RPMI8226 (cell line): ENCODE data around the gene SARS1.

Experiments
- DNase-seq: peaks from one replicate; pipeline ENCODE4 v3.0.0-alpha.2; 2015

Gene SARS1

DNA sequence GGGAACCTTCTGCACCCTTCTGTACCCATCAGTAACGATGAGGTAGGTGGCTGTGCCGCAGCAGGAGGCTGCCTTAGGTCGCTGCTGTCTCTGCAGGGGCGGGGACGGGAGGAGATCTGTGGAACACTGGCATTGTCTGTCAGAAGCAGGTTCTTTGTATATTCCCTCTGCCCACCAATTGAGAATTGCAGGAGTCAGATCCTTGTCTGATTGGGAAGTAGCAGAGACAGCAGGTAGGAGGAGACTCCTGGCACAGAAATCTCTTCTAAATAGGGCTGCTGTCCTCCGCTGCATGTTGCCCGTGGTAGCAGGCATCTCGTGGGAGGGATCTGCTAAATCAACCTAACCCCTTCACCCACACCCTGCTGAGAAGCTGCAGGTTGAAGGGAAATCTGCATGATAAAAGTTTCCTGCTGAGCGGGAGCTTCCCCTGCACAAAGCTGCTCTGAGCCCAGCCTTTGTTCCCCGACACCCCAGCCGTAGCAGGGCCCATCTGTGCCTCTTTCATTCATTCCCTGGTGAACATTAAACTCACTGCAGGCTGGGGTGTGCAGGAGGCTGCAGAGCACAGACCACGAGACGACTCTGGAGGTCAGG is 15.9 kb downstream of the SARS1 start:
- DNase-seq, result no peak

DNA sequence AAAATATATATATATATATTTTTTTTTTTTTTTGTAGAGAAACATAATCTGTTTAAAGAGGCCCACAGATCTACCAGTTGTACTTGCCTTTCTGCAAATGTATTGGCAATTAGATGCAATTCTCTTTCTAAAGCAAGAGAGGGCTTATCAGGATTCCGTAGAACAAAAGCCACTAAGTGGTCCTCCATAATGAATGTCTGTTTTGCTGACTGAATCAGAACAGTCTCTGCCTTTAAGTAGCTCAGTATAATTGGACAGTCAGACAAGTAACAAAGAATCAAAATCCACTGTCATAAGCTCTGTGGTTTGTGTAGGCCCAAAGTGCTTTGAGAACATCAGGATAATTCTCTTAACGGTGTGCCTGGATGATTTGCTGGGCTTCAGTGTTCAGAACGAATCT is 17.3 kb downstream of the SARS1 start:
- no peak for DNase-seq

DNA sequence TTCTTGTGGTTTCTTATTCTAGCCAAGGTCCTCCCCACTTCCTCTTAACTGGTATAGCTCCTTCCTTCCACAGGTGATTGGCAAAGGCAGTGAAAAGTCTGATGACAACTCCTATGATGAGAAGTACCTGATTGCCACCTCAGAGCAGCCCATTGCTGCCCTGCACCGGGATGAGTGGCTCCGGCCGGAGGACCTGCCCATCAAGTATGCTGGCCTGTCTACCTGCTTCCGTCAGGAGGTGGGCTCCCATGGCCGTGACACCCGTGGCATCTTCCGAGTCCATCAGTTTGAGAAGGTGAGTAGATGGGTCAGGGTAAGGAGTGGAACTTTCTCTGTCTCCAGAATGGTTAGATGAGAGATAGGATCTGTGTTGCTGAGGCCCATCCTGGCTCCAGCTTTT is 21.4 kb downstream of the SARS1 start:
- no peak for DNase-seq

DNA sequence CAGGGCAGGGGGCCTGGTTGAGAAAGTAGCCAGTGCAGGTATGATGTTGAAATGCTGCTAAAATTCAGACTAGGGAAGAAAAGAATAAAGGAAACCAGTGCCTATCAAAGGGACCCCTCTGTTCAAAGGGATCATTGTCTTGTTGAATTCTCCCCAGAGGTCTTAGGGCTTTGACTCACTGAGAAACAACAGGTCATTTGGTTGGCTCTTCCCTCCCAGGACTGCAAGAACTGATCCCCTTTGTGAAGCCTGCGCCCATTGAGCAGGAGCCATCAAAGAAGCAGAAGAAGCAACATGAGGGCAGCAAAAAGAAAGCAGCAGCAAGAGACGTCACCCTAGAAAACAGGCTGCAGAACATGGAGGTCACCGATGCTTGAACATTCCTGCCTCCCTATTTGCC is 23.8 kb downstream of the SARS1 start:
- no peak for DNase-seq

DNA sequence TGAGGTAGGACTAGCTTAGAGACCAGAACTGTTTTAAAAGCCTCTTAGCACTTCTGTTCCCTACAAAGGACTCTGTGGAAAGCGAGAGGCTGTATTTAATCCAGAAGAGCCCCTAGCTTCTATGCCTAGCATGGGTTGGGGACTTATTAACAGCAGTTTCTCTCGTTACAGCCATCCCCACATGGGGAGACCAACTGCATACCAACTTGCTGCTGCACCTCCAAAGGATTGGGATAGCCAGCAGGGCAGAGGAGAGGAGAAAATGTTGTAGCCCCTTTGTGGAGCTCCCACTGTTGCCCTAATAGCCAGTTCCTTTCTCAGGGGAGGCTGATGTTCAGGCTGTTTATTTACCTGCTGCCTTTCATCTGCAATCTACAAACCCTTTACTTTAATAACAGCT is 24.7 kb downstream of the SARS1 start:
- no peak for DNase-seq

DNA sequence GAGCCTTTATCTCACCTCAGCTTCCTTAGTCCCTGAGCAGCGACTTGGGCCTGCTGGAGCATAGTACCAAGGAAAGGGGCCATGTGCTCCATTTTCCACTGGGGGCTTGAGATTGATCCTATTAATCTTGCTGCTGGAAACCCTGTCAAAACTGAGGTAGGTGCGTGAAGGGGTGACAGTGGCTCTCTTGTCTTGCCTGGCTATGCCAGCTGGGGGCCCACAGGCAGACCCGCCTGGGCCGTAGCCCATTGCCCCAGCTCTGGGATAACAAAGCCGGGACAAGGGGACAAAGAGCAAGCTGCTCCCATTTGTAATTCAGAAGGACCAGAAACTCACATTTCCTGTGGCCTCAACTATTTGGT is 25.3 kb downstream of the SARS1 start:
- DNase-seq, result no peak

DNA sequence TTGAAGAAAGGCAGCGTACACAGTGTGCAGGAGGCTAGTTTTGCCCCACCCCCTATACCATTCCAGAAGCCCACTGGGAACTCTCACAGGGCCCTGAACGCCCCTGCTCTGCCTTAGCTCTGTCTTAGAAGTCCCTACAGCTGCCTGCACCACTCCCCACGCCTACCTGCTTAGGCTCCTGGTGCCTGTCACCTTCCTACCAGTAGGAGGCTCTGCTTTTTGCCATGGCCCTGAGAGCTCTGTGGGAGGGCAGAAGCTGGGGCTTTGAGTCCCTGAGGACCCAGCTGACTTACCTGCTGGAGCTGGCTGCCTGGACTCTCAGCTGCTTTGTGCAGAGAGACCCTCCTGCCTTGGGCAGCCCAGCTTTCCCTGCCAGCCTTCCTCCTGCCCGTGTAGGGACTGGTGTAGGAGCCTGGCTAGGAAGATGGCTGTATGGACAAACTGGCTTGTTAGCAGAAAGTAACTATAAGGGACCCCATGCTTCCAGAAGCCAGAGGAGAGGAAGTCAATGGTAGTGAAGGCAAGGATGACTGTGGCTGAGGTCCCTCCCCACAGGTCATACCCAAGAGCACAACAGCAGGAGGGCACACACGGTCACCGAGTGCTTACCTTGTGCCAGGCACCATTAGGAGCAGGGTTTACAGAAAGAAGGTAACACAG is 25.8 kb downstream of the SARS1 start:
- DNase-seq, result peak; percentile 40

DNA sequence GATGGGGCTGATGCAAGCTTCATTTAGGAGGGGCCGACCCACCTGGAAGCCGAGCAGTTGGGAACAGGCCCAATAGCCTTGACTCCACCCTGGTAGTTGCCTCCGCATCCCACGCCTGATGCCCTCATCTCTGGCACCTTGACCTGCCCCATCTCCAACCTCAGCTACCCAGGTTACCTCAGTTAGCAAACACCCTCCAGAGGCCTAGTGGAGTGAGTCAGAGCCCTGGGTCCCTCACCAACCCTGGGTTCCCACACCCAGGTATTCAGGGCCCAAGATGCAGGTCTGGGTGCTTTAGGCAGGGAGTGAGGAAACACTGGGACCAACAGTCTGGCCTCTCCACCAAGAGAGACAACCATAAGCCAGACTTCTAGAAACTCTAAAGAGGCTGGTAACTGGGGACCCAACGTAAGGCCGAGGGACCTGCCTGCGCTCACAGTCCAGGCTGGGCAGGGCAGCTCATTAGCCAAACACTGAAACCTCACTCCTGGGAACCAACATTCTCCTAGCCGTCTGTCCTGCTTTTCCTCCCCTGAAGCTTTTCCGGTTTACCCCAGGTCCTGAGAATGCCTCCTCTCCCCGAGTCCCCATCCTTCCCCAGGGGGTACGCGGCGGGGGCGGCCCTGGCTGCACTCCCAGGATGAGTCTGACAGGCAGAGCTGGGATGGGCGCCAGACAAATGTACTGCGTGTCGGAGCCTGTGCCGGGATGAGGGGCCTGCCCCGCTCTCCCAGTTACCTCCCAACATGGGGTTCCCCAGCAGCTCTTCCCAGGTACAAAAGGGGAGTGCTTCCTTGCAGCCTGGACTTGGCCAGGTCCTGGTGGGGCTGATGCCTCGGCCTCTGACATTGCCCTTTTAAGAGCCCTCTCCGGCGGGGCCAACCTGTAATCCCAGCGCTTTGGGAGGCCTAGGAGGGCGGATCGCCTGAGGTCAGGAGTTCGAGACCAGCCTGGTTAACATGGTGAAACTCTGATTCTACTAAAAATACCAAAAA is 26.7 kb downstream of the SARS1 start:
- DNase-seq, result peak; percentile 6

DNA sequence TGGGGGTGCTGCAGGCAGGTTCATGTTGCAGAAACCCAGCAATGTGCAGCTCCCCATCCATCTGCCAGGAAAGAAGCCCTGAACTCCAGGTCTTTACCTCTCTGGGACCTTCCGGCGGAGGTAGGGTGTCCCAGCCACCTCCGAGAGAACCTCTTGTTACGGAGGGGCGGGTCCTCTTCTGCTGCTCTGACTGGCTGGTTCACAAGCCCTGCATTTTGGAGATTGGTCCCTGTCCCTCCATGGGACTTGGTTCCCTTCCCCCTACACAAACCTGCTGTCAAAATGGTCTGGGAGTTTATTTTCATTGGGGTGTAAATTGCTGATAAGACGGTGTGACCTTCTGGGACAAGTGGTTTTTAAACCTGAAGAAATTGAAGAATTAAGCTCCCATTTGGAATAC is 27.6 kb downstream of the SARS1 start:
- DNase-seq, result peak; percentile 0

DNA sequence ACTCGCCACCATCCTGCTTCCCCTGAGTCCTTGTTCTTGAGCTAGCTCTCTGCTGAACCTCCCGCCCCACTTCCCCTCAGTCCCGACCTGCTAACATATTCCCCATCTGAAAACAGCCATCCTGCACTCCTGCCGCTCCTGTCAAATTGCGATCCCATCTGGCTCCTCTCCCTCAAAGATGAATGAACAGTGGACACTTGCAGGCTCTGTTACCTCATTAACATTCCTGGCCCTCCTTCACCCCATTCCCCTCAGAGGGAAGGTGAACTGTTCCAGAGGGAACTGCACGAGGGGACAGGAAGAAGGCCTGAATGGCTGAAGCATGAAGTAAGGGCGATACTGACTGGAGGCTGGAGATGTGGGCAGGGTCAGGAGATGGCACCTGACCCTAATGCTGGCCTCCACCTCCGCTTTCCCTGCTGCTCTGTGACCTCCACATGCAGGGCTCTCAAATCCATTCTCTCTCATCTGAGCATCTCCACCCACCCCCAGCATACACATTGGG is 28.2 kb downstream of the SARS1 start:
- no peak for DNase-seq

DNA sequence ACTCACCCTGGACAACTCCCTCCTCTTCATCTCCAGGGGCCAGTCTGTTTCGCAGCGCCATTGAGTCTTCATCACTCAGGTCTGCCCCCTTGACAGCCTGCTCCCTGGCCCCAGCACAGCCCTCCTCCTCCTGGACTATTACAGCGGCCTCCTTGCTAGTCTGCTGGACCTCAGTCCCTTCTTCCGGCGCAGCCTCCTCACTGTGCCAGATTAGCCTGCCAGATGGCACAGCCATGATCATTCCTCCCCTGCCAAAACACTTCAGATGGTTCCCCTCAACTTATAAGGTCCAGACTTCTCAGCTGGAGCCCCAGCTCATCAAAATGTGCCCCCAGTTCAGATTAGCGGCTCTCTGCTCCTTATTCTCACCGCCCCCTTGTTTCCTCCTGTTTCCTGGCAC is 28.7 kb downstream of the SARS1 start:
- DNase-seq, result no peak

DNA sequence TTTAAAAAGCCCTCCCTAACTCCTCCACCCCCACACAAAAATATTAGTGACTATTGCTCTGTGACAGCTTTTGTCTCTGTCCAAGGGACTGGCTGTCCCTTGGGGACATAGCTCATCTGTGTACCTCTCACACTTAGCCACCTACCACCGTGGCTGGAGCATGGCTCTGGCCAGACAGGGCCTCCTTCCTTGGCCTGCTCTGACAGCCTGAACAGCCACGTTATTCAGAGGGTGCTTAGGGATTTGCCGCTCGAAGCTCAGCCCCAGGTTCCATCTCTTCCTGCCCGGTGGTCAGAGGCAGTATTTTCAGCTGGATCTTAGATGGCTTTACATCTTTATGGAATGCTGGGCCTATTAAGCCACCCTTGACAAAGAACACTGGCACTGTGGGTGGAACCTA is 29.5 kb downstream of the SARS1 start:
- peak; percentile 0 for DNase-seq

DNA sequence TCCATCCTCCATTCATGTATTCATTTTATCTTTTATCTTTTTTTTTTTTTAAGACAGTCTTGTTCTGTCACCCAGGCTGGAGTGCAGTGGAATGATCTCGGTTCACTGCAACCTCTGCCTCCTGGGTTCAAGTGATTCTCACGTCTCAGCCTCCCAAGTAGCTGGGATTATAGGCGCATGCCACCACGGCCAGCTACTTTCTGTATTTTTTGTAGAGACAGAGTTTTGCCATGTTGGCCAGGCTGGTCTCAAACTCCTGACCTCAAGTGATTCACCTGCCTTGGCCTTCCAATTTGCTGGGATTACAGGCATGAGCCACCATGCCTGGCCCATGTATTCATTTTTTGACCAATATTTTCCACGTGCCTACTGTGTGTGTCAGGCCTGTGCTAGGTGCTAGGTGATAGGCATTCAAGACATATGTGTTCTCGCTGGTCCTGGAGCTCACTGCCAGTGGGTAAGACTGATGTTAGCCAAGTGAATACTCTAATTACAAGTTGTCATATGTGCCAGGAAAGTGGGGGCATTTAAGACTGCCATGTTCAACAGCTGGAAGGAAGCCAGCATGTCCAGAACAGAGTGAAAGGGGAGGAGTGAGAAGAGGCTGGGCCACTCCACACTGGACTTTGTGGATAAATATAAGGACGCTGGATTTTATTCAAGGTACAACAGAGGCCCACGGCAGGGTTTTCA is 30.3 kb downstream of the SARS1 start:
- peak; percentile 1 for DNase-seq

DNA sequence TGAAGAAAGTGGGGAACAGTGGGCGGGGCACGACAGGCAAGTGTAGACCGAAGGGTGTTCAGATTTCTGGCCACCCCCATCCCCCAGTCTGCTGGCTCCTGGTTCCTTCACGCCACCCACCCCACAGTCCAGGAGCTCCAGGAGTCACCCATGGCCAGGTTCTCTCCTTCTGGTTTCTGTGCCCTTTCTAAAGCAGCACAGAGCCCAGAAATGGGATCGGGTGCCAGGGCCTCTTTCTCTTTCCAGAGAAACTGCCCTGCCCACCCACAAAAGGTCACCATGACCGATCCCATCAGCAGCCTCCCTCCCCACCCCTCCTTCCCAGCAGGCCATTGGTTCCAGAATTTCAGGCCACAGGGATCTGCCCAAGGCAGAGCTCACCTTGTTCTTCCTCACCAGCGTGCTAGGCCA is 32.4 kb downstream of the SARS1 start:
- no peak for DNase-seq

DNA sequence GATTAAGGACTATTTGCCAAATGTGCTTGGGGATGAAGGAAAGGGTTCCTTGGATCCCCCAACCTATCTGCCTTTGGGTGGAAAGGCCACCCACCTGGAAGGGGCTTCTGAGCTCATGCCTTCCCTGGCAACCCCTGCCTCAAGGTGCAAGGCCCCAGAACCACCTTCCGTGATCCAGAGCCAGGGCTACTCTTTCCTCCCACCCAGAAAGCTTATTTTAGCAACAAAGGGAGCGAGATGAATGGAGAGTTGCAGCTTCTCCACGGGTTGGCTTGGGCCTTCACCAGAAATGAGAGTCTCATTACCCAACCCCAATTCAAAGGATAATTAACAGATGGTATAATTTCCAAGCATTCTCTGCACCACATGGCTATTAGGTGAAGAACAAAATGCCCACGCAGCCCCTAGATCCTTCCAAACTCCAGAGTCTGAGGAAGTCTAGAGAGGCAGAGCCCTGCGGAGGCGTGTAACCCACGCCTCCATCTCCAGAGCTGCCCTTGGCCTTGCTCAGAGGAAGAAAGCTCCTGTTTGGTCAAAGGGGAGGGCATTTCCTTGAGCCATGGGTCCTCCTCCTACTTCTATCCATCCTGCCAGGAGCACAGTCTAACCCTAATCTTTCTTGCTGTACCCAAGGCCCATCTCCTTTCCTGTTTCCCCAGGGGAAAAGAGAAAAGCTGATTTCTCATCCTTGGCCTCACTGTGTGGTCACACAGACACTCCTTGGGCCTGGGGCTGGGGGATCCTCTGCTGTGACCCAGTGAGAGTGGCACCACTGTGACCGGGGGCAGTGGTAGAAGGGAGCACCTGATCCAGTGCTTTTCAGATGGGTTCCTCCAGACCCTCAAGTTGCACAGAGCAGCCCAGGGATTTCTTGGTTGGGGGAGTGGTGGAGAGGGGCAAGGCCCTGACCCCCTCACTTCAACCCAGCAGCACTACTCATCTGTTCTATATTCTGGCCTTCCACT is 34.0 kb downstream of the SARS1 start:
- DNase-seq, result no peak

DNA sequence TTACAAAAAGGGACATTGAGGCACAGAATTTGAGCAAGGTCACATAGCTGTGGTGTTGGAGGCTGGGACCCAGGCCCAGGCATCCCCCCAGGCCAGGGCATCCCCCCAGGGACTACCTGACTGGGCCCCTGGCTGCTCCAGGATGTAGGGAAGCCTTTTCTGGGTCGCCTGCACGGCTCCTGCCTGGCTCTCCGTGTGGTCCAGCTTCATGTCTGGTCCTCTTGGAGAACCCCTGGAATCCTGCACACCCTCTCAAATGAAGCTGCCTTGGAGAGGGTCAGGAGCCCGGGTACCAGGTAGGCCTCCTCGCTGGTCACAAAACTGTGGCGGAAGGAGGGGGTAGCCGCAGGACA is 34.7 kb downstream of the SARS1 start:
- DNase-seq, result no peak

DNA sequence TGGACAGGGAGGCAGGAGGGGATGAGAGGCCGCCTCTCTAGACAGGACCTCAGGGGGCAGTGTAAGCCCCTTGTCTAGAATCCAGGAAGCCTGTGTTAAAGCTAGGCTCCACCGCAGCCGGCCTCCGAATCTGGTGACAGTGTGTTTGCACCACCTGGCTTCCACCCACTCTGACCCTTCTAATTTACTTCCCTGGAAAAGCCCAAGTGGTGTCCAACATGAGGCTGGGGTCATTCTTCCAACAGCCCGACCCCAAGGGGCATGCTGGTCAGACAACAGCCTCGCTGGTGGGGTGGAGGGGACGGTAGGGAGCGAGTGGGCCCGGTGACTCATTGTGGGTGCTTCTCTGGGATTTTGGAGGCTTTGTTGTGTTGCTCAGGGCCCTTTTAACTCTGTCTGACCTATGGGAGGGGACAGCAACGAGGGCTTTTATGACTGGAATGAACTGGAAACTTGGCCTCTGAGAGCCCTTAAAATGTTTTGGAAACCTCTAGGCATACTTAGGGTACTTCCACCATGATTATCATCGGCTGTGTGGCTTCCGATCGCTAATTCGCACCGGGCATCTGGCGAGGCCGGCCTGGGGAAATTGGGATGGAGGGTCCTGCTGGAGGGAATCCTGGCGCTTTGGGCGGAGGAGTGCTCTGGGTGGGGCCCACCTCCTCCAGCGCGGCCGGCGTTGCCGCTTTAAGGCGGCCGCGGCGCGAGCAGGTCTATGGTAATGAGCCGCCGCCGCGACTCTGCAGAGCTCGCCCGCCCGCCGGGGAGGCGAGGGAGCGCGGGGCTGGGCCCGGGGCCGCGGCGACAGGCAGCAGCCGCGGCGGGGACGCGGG is 35.3 kb downstream of the SARS1 start, which contains the start of gene CELSR2:
Gene CELSR2, plus strand, starts transcription at position 743 of the 833 bp plus-strand sequence. CDS start 541 bp downstream, outside the sequence.
- peak; percentile 80 for DNase-seq

DNA sequence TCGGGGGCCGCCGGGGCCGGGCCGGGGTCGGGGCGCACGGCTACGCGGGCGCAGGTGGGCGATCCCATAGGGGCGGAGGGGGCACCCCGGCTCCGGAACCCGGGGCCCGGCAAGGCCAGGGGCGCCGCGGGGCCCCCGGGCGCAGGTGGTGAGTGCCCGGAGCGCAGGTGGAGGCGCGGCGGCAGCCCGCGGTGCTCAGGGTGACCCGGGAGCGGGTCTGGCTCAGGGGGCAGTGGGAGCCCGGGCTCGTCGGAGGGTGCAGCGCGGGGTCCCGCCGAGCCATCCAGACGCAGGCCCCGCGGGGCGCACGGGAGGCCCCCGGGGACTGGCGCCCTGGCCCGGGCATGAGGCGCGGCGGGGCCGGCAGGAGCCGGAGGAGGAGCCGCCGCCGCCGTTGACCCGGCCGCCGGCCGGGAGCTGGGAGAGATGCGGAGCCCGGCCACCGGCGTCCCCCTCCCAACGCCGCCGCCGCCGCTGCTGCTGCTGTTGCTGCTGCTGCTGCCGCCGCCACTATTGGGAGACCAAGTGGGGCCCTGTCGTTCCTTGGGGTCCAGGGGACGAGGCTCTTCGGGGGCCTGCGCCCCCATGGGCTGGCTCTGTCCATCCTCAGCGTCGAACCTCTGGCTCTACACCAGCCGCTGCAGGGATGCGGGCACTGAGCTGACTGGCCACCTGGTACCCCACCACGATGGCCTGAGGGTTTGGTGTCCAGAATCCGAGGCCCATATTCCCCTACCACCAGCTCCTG is 36.1 kb downstream of the SARS1 start:
- no peak for DNase-seq

DNA sequence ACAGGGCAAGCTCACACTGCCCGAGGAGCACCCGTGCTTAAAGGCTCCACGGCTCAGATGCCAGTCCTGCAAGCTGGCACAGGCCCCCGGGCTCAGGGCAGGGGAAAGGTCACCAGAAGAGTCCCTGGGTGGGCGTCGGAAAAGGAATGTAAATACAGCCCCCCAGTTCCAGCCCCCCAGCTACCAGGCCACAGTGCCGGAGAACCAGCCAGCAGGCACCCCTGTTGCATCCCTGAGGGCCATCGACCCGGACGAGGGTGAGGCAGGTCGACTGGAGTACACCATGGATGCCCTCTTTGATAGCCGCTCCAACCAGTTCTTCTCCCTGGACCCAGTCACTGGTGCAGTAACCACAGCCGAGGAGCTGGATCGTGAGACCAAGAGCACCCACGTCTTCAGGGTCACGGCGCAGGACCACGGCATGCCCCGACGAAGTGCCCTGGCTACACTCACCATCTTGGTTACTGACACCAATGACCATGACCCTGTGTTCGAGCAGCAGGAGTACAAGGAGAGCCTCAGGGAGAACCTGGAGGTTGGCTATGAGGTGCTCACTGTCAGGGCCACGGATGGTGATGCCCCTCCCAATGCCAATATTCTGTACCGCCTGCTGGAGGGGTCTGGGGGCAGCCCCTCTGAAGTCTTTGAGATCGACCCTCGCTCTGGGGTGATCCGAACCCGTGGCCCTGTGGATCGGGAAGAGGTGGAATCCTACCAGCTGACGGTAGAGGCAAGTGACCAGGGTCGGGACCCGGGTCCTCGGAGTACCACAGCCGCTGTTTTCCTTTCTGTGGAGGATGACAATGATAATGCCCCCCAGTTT is 36.9 kb downstream of the SARS1 start:
- DNase-seq, result no peak
